ENCODE data around the gene APBB1IP. TPM values are rescaled to one million over a fixed set of nuclear protein-coding genes. Genes with fewer than 3 reads are reported as not detected.
A peak's percentile ranks its signal among the peaks of the same experiment; 100 is the strongest.
"Not testable (repeated sequence)": the region's sequence is repeated elsewhere in the genome, so short reads cannot be mapped to it uniquely, and the experiment has no call there.

The APBB1IP gene
- total RNA-seq, 3 donors from 2014 or later (not counting 1 experiment from before 2014, with no cell fraction given): 92.5 to 119 (median 100) TPM

- intact Hi-C loops (cut with micrococcal nuclease): loop anchor here (1.0 kb wide), 1 partner anchor 54 kb away; no protein-coding TSS in a partner anchor
- Histone ChIP-seq H3K27ac (ENCODE audit: low read length) (no peak overlapping the region), H3K27me3 (ENCODE audit: control insufficient read depth, insufficient read depth, low read length) (no peaks in the 10 kb centered on the region), H3K36me3 (ENCODE audit: control insufficient read depth, insufficient read depth, low read length) (peaks cover 38% of the 10 kb centered on the region), H3K4me1 (ENCODE audit: control insufficient read depth, insufficient read depth, low read length) (no peaks in the 10 kb centered on the region), H3K4me3 (ENCODE audit: low read length) (no peak overlapping the region), H3K9me3 (ENCODE audit: control insufficient read depth, insufficient read depth, low read length) (peaks cover 3% of the 10 kb centered on the region)
- no peak for TF ChIP-seq CTCF (IDR thresholded peaks at IDR 0.05)
- Mint-ChIP-seq H3K4me1 (peaks cover 12 to 19% of the 10 kb centered on the region in 2 donors), H3K4me3 (no peak overlapping the region), H3K36me3 (peaks cover 20% of the 10 kb centered on the region), H3K27ac (peak overlapping the region; percentile 10 to 14), H3K27me3 (ENCODE audit: low read depth in 2 of 2) (no peaks in the 10 kb centered on the region), H3K9me3 (no peaks in the 10 kb centered on the region)
- ATAC-seq (no peak), DNase-seq (no peak)
- 48% methylated on average over 1 of the region's 1 CpG for WGBS (ENCODE audit: insufficient coverage)
Observed at GRCh38 chr10:26571655-26572054, 133.5 kb downstream of the APBB1IP start.

DNA sequence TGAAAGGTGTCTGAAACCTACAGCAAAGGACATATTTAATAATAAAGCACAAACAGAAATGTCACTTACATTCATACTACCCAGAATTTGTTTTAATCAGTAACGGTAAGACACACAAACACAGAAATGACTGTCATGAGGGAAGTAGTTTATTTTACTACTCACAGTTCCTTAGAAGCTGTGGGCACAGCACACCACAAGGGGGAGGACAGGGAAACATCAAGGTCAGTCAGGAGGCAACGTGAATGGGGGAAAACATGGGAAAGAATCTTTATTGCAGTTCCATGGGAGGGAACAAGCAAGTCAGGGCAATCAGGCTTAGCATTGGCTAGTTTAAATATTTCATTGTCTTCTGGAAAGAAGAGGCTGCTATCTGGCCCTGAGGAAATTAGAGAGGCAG is 135.5 kb downstream of the APBB1IP start:
- Mint-ChIP-seq H3K4me1 (peaks cover 12 to 19% of the 10 kb centered on the region in 2 donors), H3K27me3 (ENCODE audit: low read depth in 2 of 2) (no peaks in the 10 kb centered on the region), H3K9me3 (no peaks in the 10 kb centered on the region), H3K36me3 (peaks cover 14% of the 10 kb centered on the region), H3K27ac (peak overlapping the region; percentile 2 to 15), H3K4me3 (no peak overlapping the region)
- H3K9me3 ChIP-seq (ENCODE audit: control insufficient read depth, insufficient read depth, low read length): peaks cover 3% of the 10 kb centered on the region
- TF ChIP-seq CTCF (IDR thresholded peaks at IDR 0.05): no peak
- no peak overlapping the region for H3K27ac ChIP-seq (ENCODE audit: low read length)
- ATAC-seq (no peak), DNase-seq (no peak)
- intact Hi-C loops (cut with micrococcal nuclease): no loop called here
- H3K4me3 ChIP-seq (ENCODE audit: low read length): no peak overlapping the region
- no peaks in the 10 kb centered on the region for H3K4me1 ChIP-seq (ENCODE audit: control insufficient read depth, insufficient read depth, low read length)
- H3K36me3 ChIP-seq (ENCODE audit: control insufficient read depth, insufficient read depth, low read length): peaks cover 27% of the 10 kb centered on the region
- WGBS (ENCODE audit: insufficient coverage): 94% methylated on average over 1 of the region's 2 CpGs
- H3K27me3 ChIP-seq (ENCODE audit: control insufficient read depth, insufficient read depth, low read length): no peaks in the 10 kb centered on the region

GRCh38 chr10:26574783-26575182 is 136.6 kb downstream of the APBB1IP start:
- Mint-ChIP-seq H3K4me3 (no peak overlapping the region), H3K9me3 (no peaks in the 10 kb centered on the region), H3K27me3 (ENCODE audit: low read depth in 2 of 2) (no peaks in the 10 kb centered on the region), H3K36me3 (peaks cover 14% of the 10 kb centered on the region), H3K27ac (peak overlapping the region; percentile 2 to 59), H3K4me1 (peaks cover 12 to 19% of the 10 kb centered on the region in 2 donors)
- Histone ChIP-seq H3K4me1 (ENCODE audit: control insufficient read depth, insufficient read depth, low read length) (no peaks in the 10 kb centered on the region), H3K27ac (ENCODE audit: low read length) (no peak overlapping the region), H3K9me3 (ENCODE audit: control insufficient read depth, insufficient read depth, low read length) (peaks cover 3% of the 10 kb centered on the region), H3K27me3 (ENCODE audit: control insufficient read depth, insufficient read depth, low read length) (no peaks in the 10 kb centered on the region), H3K4me3 (ENCODE audit: low read length) (no peak overlapping the region), H3K36me3 (ENCODE audit: control insufficient read depth, insufficient read depth, low read length) (peaks cover 18% of the 10 kb centered on the region)
- TF ChIP-seq CTCF (IDR thresholded peaks at IDR 0.05): no peak
- ATAC-seq: no peak
- intact Hi-C loops (cut with micrococcal nuclease): no loop called here
- 40% methylated on average over 3 of the region's 4 CpGs for WGBS (ENCODE audit: insufficient coverage)
- no peak for DNase-seq

DNA sequence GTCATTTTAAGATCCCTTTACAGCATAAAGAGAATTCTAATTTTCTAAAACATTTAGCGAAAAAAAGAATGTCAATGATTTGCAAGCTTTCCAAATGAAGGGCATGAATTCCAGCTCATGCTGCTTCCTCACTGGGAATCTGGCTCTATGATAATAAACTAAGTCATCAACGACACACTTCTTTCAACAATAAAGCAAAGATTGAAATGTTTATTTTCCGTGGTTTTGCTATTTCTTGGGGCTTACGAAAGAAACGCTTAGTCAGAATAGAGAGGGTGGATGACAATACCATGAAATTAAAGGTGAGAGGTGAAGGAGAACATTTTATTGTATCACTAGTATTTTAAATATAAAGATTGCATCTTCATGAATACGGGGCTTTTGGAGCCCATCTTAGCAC is 140.2 kb downstream of the APBB1IP start:
- DNase-seq; H3K36me3 ChIP-seq (ENCODE audit: control insufficient read depth, insufficient read depth, low read length); ATAC-seq; H3K9me3 ChIP-seq (ENCODE audit: control insufficient read depth, insufficient read depth, low read length); H3K27ac ChIP-seq (ENCODE audit: low read length); H3K4me3 Mint-ChIP-seq; intact Hi-C loops (cut with micrococcal nuclease); H3K27ac Mint-ChIP-seq; H3K27me3 Mint-ChIP-seq (ENCODE audit: low read depth in 2 of 2); H3K4me1 ChIP-seq (ENCODE audit: control insufficient read depth, insufficient read depth, low read length); H3K27me3 ChIP-seq (ENCODE audit: control insufficient read depth, insufficient read depth, low read length); H3K9me3 Mint-ChIP-seq; H3K4me3 ChIP-seq (ENCODE audit: low read length): not testable (repeated sequence)
- Mint-ChIP-seq H3K4me1 (peaks cover 12% of the 10 kb centered on the region in 2 donors), H3K36me3 (peaks cover 14% of the 10 kb centered on the region)
- WGBS (ENCODE audit: insufficient coverage): 92% methylated on average over 3 of the region's 6 CpGs

All from natural killer cell (primary cell).